ENCODE measurements around the gene LENEP.

The LENEP gene

GRCh38 chr1:155019377-155020245 lies 26.2 kb downstream of the LENEP start:
- H3K4me3 ChIP-seq (ENCODE audit: low read depth, low read length): no peak overlapping the region
- no peak for TF ChIP-seq CTCF (IDR thresholded peaks at IDR 0.05; ENCODE audit: borderline replicate concordance, insufficient read depth, low read depth, low read length)

DNA sequence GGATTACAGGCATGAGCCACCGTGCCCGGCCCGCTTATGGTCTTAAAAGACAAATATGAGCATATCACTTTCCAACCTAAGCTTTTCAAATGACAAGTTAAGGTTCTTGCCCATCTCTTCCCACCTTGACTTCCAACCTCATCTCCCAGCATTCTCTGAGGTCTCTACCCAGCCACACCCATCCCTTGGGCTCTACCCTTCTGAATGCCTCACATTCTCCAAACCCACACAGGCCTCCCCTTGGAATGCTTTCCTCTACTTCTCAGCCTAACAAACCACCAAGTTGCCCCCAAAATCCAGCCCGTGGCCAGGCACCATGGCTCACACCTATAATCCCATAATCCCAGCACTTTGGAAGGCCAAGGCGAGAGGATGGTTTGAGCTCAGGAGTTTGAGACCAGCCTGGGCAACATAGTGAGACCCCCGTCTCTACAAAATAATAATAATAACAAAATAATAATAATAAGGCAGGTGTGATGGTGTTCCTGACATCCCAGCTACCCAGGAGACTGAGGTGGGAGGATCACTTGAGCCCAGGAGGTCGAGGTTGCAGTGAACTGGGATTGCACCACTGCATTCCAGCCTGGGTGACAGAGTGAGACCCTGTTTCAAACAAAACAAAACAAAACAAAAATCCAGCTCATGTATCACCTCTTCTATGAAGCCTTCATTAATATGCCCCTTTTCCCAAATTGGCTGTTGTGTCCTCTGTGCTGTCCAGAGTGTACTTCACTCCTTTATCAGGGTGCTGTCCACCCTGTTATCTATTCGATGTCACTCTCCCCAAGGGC lies 28.9 kb downstream of the LENEP start:
- no peak overlapping the region for H3K4me3 ChIP-seq (ENCODE audit: low read depth, low read length)
- TF ChIP-seq CTCF (IDR thresholded peaks at IDR 0.05; ENCODE audit: borderline replicate concordance, insufficient read depth, low read depth, low read length): no peak

- no peak overlapping the region for H3K4me3 ChIP-seq (ENCODE audit: low read depth, low read length)
- no peak for TF ChIP-seq CTCF (IDR thresholded peaks at IDR 0.05; ENCODE audit: borderline replicate concordance, insufficient read depth, low read depth, low read length)
These were observed 29.5 kb downstream of the LENEP start for GRCh38 chr1:155022927-155023236.

DNA sequence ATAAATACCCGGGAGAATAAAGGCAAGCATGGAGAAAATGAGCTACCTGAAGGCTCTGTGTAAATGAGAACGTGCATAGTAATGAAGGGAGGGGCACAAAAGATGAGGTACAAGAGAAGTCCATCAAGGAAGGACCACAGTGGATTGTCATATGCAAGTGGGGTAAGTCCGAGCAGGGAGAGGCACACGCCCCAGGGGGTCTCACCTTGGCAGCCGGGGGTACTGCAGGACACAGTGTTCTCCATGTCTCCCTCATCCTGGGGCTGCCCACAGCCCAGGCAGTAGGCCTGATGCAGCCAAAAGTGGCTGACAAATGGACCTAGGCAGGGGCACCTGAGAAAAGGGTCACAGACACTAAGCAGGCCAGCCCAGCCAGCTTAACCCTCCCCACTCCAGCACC lies 30.2 kb downstream of the LENEP start:
- no peak overlapping the region for H3K4me3 ChIP-seq (ENCODE audit: low read depth, low read length)
- no peak for TF ChIP-seq CTCF (IDR thresholded peaks at IDR 0.05; ENCODE audit: borderline replicate concordance, insufficient read depth, low read depth, low read length)

GRCh38 chr1:155024315-155024714 lies 30.9 kb downstream of the LENEP start:
- no peak for TF ChIP-seq CTCF (IDR thresholded peaks at IDR 0.05; ENCODE audit: borderline replicate concordance, insufficient read depth, low read depth, low read length)
- H3K4me3 ChIP-seq (ENCODE audit: low read depth, low read length): no peak overlapping the region

GRCh38 chr1:155026154-155026553 lies 32.8 kb downstream of the LENEP start:
- no peak overlapping the region for H3K4me3 ChIP-seq (ENCODE audit: low read depth, low read length)
- no peak for TF ChIP-seq CTCF (IDR thresholded peaks at IDR 0.05; ENCODE audit: borderline replicate concordance, insufficient read depth, low read depth, low read length)

GRCh38 chr1:155026588-155026987 lies 33.2 kb downstream of the LENEP start:
- H3K4me3 ChIP-seq (ENCODE audit: low read depth, low read length): no peak overlapping the region
- TF ChIP-seq CTCF (IDR thresholded peaks at IDR 0.05; ENCODE audit: borderline replicate concordance, insufficient read depth, low read depth, low read length): no peak

Data from GM12875 (cell line).